Measurements from ENCODE around the gene ARID1B. TPM values are rescaled to one million over a fixed set of nuclear protein-coding genes. Genes with fewer than 3 reads are reported as not detected.

Gene ARID1B
- total RNA-seq, 1 donor from 2014 or later = 47.3 TPM

DNA sequence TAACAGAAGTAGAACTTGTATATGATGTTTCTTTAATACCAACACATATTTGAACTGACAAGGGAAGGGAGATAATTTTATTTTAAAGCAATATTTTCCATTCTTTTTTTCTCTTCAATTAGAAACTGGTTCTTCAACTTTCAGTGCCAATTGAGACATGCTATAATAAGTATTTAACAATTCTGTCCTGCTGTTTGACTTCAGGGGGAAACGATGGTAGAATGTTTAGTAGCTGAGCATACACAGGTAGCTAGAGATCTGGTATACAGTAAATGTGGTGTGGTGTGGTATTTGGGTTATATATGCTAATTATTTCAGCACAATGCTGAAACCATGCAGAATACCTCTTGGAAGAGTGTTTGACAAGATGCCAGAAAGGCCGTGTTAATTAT lies 156.9 kb downstream of the ARID1B start:
- no peak for DNase-seq (ENCODE audit: low read depth)
- TF ChIP-seq, protein P1, sequence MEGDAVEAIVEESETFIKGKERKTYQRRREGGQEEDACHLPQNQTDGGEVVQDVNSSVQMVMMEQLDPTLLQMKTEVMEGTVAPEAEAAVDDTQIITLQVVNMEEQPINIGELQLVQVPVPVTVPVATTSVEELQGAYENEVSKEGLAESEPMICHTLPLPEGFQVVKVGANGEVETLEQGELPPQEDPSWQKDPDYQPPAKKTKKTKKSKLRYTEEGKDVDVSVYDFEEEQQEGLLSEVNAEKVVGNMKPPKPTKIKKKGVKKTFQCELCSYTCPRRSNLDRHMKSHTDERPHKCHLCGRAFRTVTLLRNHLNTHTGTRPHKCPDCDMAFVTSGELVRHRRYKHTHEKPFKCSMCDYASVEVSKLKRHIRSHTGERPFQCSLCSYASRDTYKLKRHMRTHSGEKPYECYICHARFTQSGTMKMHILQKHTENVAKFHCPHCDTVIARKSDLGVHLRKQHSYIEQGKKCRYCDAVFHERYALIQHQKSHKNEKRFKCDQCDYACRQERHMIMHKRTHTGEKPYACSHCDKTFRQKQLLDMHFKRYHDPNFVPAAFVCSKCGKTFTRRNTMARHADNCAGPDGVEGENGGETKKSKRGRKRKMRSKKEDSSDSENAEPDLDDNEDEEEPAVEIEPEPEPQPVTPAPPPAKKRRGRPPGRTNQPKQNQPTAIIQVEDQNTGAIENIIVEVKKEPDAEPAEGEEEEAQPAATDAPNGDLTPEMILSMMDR (IDR thresholded peaks at IDR 0.05; ENCODE audit: insufficient read depth, low read length, poor library complexity, severe bottlenecking) = no peak
- Histone ChIP-seq H3K36me3 (ENCODE audit: control insufficient read depth, insufficient read depth, low read length) (no peaks in the 10 kb centered on the region), H3K27me3 (ENCODE audit: control insufficient read depth, insufficient read depth, low read length) (no peaks in the 10 kb centered on the region), H3K4me3 (ENCODE audit: low read depth, low read length) (no peak overlapping the region)

DNA sequence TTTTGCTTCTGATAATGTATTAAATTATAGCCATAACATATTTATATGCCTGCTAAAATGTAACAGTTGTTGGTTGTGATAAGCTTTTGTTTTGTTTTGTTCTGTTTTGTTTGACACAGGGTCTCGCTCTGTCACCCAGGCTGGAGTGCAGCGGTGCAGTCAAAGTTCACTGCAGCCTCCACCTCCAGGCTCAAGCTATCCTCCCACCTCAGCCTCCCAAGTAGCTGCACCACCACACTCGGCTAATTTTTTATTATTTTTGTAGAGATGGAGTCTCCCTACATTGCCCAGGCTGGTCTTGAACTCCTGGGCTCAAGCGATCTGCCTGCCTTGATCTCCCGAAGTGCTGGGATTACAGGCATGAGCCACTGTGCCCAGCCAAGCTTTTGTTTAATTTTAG lies 157.8 kb downstream of the ARID1B start:
- no peak for DNase-seq (ENCODE audit: low read depth)
- Histone ChIP-seq H3K36me3 (ENCODE audit: control insufficient read depth, insufficient read depth, low read length) (no peaks in the 10 kb centered on the region), H3K4me3 (ENCODE audit: low read depth, low read length) (no peak overlapping the region), H3K27me3 (ENCODE audit: control insufficient read depth, insufficient read depth, low read length) (no peaks in the 10 kb centered on the region)
- TF ChIP-seq, protein P1 (IDR thresholded peaks at IDR 0.05; ENCODE audit: insufficient read depth, low read length, poor library complexity, severe bottlenecking) = no peak

DNA sequence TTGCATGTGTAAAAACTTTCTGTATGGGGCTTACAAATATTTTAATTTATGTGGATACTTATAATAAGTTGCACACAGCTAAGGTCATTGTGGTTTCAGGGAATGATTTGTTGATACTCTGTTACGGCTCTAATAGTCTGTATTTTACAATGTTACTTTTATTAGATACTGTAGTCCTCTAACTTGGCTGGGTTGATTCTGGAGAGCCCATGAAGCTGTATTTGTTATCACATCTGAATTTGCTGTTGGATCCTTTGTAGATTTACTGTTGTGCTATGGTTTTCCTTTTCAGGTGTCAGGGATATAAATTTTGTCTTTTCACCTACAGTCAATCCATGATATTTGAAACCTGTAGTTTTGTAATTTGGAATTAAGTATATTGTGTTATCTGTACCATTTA lies 161.0 kb downstream of the ARID1B start:
- DNase-seq (ENCODE audit: low read depth) = no peak
- Histone ChIP-seq H3K27me3 (ENCODE audit: control insufficient read depth, insufficient read depth, low read length) (no peaks in the 10 kb centered on the region), H3K4me3 (ENCODE audit: low read depth, low read length) (no peak overlapping the region), H3K36me3 (ENCODE audit: control insufficient read depth, insufficient read depth, low read length) (no peaks in the 10 kb centered on the region)
- TF ChIP-seq, protein P1 (IDR thresholded peaks at IDR 0.05; ENCODE audit: insufficient read depth, low read length, poor library complexity, severe bottlenecking) = no peak

DNA sequence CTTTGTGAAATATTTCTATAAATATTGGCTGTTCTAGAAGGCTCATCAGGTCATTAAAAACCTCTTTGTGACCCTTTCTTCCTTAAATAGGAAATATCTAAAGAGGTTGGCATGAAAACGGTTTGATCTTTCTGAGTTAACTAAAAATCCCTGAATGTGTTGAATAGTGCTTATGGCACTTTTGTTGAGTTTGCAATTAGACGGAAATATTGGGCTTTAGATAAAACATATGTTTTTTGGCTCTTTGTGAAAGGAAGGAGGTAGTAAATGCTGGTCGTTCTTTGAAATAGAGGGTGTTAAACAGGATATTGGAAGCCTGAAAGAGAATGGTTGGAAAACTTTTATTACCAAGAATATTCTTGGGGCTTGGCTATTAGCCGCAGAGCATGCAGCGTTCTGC lies 163.0 kb downstream of the ARID1B start:
- TF ChIP-seq, protein P1 (IDR thresholded peaks at IDR 0.05; ENCODE audit: insufficient read depth, low read length, poor library complexity, severe bottlenecking) = no peak
- DNase-seq (ENCODE audit: low read depth) = no peak
- Histone ChIP-seq H3K27me3 (ENCODE audit: control insufficient read depth, insufficient read depth, low read length) (no peaks in the 10 kb centered on the region), H3K4me3 (ENCODE audit: low read depth, low read length) (no peak overlapping the region), H3K36me3 (ENCODE audit: control insufficient read depth, insufficient read depth, low read length) (no peaks in the 10 kb centered on the region)

DNA sequence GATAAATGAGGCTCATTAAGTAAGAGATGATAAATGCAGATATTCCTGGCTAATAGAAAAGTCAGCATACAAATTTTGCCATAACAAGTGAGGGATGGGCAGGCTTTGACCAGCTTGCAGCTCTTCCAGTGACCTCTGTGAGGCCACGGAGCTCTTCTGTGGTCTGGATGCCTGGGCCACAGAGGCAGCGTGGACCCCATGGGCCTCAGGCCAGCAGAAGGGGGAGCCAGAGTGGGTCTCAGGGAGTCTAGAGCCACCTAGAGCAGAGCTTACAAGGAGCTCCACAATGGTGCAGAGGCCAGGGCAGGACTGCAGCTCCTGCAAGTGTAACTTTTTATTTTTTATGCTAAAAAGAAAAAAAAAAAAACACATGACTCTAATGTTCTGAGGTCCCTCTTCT lies 165.1 kb downstream of the ARID1B start:
- H3K27me3 ChIP-seq (ENCODE audit: control insufficient read depth, insufficient read depth, low read length) = no peaks in the 10 kb centered on the region

DNA sequence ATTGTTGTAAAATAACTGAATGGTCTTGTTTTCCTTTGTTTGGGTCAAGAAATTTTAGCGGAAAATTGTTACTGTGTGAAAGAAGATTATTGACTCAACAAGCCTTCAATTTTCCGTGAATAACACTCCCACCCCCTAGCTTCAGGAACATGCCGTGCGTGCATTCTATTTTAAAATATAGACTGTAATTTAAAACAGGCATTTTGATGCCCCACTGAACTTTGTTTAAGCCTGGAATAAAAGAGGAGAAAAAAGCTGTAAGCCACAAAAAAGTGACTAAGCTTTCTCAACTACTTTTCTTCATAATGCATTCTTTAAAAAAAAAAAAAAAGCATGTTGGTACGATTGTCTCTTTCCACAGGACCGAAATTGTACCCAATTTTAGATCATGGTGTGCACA lies 166.0 kb downstream of the ARID1B start:
- DNase-seq (ENCODE audit: low read depth) = no peak
- no peak overlapping the region for H3K4me3 ChIP-seq (ENCODE audit: low read depth, low read length)
- TF ChIP-seq, protein P1 (IDR thresholded peaks at IDR 0.05; ENCODE audit: insufficient read depth, low read length, poor library complexity, severe bottlenecking) = peak; percentile 6

More for the DNA sequence above, 165.1 kb downstream of the ARID1B start:
- H3K36me3 ChIP-seq (ENCODE audit: control insufficient read depth, insufficient read depth, low read length) = no peaks in the 10 kb centered on the region
- no peak overlapping the region for H3K4me3 ChIP-seq (ENCODE audit: low read depth, low read length)
- TF ChIP-seq, protein P1 (IDR thresholded peaks at IDR 0.05; ENCODE audit: insufficient read depth, low read length, poor library complexity, severe bottlenecking) = no peak
- no peak for DNase-seq (ENCODE audit: low read depth)

More for the DNA sequence above, 166.0 kb downstream of the ARID1B start:
- no peaks in the 10 kb centered on the region for H3K27me3 ChIP-seq (ENCODE audit: control insufficient read depth, insufficient read depth, low read length)
- no peaks in the 10 kb centered on the region for H3K36me3 ChIP-seq (ENCODE audit: control insufficient read depth, insufficient read depth, low read length)
